HG02610 (cell line): ENCODE measurements around the gene PARP4.
"Not testable (repeated sequence)": the region's sequence is repeated elsewhere in the genome, so short reads cannot be mapped to it uniquely, and the experiment has no call there.

Source experiments
- ATAC-seq: cut with Tn5 transposase; IDR thresholded peaks from one replicate; pipeline ENCODE4 v1.9.1; 2021; ENCODE audit warnings: mild to moderate bottlenecking, moderate library complexity; ENCODE audit not compliant: unreplicated experiment

PARP4 gene

DNA sequence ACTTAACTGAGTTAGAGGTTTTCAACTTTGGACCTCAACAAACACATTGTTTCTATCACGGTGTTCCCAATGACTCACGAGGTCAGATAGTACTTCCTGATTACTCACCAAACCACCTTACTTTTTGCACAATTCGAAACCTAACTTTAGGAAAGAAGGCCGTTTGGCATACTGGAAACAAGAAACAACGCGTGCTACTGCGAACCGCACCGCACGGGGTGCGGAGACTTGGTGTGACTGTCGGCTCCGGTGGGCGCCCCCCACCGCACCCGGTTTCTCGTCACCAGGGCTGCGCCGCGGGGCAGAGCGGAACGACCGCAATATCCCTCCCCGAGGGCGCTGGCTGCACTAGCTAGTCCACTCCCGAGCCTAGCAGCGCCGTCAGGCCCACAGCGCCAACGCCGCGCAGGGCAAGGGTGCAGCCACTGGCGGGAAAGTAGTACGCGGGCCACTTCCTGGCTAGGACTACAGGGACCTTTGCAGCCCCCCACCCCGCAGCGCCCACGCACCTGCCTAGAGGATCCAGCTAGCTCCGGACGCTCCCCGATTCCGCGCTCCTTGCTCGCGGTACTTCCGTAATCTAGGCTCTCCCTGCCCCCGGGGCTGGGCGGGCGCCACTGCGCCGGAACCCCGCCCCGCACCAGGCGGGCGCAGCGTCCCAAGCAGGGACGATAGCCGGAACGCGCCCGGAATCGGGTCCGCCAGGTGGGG lies at the start of gene PARP4:
Gene PARP4 (minus strand): TSS at position 582 of the 711 bp plus-strand sequence. CDS start 9,002 bp downstream, outside the sequence.
- ATAC-seq: peak; percentile 82

DNA sequence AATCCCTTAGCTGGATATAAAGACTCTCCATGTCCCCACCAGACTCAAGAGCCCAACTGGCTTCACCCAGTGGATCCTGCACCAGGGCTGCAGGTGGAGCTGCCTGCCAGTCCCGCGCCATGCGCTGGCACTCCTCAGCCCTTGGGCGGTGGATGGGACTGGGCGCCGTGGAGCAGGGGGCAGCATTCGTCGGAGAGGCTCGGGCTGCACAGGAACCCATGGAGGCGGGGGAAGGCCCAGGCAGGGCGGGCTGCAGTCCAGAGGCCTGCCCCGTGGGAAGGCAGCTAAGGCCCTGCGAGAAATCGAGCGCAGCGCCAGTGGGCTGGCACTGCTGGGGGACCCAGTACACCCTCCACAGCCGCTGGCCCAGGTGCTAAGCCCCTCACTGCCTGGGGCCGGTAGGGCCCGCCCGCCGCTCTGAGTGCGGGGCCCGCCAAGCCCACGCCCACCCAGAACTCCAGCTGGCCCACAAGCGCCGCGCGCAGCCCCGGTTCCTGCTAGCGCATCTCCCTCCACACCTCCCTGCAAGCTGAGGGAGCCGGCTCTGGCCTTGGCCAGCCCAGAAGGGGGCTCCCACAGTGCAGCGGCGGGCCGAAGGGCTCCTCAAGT lies 48.1 kb upstream of the PARP4 start:
- not testable (repeated sequence) for ATAC-seq

DNA sequence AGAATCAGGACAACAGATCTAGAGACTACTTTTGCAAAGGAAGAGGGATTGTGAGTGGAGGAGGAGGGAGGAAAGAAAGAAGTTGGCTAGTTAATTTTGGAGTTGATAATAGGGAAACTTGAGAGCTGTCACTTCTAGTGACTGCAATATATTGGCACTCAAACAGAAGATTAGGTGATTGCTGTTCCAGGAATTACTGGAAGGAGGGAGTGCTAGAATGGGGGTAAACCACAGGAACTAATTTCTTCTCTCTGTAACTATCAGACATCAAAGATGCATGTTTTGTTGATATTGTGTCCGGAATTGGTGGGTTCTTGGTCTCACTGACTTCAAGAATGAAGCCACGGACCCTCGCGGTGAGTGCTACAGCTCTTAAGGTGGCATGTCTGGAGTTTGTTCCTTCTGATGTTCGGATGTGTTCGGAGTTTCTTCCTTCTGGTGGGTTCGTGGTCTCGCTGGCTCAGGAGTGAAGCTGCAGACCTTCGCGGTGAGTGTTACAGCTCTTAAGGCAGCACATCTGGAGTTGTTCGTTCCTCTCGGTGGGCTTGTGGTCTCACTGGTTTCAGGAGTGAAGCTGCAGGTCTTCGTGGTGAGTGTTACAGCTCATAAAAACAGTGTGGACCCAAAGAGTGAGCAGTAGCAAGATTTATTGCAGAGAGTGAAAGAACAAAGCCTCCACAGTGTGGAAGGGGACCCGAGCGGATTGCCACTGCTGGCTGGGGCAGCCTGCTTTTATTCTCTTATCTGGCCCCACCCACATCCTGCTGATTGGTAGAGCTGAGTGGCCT lies 47.0 kb upstream of the PARP4 start:
- not testable (repeated sequence) for ATAC-seq

DNA sequence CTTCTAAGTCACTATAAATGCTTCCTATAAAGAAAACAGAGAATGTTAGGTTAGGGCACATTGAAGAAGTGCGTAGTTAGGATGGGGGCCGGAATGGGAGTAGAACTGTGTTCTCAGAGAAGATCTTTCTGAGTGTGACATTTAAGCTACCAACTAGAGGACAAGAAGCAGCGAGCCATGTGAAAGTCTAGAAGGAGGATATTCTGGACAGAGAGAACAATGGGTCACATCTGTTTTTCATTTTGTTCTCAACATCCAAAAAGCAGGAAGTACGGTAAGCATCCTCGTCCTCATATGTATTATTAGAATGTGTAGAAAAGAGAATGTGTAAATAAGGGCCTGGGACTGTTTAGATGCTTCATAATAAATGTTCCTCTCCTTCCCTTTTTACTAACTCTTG lies 44.5 kb upstream of the PARP4 start:
- no peak for ATAC-seq

DNA sequence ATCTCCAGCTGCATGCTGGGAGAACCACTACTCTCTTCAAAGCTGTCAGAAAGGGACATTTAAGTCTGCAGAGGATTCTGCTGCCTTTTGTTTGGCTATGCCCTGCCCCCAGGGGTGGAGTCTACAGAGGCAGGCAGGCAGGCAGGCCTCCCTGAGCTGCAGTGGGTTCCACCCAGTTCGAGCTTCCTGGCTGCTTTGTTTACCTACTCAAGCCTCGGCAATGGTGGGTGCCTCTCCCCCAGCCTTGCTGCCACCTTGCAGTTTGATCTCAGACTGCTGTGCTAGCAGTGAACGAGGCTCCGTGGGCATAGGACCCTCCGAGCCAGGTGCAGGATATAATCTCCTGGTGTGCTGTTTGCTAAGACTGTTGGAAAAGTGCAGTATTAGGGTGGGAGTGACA lies 41.3 kb upstream of the PARP4 start:
- ATAC-seq: not testable (repeated sequence)

DNA sequence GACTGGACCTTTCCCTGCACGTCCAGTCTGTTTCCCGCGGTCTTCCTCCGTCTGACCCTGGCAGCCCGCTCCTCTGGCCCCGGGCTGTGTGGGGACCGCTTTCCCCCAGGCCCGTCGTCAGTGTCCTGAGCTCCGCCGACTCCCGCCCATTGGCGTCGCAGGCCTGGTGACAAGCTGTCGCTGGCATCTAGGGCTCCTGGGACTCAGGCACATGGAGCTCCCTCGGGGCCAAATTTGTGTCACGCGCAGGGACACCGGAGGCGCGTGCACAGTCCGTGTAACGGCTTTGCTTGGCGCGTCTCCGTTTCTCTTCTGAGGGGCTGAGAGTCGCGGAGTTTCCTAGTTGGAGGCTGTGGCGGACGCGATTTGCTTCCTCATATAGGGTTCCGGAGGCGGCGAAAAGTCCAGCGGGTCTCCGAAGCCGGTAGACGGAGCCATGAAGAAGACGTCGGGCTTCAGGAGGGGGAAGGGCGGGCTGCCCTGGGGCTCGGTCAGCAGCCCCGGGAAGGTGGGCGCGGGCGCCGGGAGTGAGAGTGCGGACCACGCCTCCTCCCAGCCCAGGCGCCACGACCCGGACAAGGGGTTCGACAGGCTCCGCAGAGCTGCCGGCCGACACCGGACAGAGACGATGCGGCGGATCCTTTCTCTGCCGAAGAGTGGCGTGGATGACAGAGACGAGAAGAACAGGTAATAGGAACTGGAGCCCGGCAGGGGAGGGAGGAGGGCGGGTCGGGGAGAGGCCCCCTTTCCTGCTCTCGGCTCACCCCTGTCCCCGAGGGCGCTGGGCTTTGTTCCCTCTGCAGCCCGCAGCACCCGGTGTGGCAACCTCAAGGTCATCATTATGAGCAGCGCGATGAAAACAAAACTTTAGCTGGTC lies 29.1 kb upstream of the PARP4 start:
- ATAC-seq: not testable (repeated sequence)

DNA sequence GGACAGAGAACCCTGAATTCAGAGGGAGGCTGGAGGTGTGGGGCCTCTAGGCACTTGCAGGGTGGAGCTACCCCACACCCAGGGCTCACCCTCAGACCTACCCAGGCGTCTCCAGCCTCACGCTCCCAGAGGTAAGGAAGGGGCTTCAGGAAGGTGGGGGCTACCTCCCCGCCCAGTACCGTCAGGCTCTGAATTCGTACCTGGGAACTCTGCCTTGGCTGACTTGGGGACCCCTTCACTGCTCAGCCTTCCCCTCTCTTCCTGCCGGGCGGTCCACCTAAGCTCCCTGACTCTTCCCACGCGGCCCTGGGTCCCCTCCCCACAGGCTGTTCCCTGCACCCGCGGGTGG lies 28.5 kb upstream of the PARP4 start:
- ATAC-seq: no peak

DNA sequence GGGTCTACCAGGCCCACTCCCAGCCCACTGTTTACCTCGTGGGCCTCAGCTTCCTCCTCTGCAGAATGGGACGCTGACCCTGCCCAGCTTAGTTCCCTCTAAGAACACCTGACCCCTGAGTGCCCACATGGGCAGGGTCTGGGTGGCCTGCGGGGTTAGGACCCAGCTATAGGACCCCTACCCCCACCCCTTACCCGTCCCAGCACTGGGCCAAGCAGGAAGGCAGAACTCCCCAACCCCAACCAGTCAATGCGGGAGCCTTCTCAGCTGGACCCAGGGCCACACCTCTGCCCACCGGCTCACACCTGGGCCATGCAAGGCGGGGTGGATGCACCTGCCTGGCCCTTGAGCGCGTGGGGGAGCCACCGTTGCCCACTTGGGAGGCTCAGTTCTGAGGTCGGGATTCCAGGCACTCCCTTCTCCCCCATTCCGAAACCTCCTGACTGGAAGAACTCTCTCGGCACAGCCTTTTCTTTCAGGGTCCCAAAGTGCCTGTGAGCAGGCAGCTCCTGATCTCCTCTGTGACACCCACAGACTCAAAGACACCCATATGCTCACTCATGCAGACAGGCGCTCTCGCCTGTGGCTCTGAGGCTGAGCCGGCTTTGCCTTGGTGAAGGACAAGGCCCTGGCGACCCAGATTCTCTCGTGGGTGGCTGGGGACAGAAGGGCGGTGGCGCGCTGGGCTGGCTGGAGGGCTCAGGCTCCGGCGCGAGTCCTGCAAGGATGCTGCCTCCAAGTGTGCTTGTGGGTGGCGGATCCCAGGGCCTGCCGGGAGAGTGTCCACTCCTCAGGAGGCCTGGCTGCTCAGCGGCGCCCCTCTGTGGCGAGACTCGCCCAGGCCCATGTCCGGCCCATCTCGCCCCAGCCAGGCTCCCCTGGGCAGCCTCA lies 27.9 kb upstream of the PARP4 start:
- ATAC-seq: no peak

DNA sequence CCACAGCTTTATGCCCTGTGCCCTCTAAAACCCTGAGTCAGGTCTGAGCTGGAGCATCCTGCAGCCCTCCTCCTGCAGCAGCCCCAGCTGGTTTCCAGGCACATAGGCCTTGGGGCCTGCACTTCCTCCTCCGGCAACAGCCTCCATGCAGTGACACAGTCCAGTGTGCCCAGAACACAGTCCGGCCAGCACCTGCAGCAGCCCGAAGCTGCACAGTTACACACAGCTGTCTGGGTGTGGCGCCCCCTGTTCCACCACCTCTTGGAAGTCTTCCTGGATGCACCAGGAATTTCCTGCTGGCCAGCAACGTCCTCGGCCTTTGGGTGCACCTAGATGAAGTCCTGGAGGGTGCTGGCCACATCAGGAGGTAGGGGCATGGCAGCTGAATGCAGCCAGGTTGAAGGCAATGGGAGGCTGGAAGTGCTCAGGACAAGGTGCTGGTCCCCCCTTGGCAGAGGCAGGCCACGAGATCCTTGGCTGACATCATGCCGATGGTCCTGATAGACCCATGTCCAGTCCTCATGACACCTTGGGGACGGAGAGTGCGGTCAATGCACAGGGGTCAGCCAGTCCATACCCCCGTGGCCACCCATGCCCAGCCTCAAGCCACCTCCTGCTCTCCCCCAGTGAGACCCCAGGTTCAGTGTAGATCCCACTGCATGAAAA lies 27.1 kb upstream of the PARP4 start:
- no peak for ATAC-seq

DNA sequence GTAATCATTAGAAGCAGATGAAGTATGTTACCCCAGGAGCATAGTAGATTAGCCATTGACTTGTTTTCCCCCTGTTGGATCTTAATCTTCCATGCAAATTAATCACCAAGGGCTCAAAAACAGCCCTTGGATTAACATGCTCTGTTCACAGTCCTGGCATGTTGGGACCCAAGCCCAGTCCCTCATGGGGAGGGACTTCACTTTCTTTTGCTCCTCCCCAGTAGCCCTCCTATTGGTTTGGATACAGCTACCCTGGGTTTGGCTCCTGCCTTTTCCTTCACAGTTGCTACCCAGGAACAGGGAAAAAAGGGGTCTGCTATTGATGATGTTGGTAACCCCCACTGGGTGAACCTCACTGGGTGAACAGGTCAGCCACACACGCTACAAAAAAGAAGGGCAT lies 16.9 kb upstream of the PARP4 start:
- ATAC-seq: no peak

DNA sequence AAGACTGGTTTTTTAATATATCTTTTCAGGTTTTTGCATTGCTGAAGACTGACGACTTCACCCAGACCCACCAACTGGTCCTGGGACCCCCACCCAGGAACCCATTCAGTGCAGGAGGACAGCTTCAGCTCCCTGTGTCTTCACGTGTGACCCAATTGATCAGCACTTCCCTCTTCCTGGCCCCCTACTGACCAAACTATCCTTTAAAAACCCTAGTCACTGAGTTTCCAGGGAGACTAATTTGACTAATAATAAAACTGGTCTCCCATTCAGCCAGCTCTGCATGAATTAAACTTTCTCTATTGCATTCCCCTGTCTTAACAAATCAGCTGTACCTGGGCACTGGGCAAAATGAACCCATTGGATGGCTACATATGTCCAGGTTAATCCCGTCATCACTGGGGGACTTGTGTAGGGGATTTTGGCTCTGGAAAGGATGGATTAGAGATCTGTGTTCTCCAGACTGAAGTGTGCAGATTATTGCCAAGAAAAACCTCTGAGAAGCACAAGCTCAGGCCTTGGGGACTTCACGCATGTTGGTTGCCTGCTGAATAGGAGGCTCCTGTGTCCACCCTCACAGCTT lies 16.3 kb upstream of the PARP4 start:
- ATAC-seq: no peak

DNA sequence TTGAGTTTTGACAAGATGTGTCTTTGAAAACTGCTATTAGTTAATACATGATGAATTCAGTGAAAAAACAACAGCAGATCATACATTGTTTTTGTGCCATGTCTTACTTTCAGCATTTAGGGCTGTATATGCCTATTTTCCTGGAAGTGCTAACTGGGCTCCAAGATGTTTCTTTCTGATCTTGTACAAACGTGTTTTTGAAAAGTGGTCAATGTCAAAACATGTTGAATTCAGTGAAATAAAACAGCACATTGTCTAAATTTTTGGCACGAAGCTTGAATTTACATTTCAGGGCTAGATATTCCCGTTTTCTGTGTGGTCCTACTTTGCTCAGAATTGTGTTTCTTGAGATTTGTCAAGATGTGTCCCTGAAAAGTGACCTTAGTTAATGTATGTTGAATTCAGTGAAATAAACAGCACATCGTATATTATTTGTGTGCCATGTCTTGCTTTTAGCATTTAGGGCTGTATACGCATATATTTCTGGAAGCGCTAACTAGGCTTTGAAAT lies 14.7 kb upstream of the PARP4 start:
- ATAC-seq: no peak

DNA sequence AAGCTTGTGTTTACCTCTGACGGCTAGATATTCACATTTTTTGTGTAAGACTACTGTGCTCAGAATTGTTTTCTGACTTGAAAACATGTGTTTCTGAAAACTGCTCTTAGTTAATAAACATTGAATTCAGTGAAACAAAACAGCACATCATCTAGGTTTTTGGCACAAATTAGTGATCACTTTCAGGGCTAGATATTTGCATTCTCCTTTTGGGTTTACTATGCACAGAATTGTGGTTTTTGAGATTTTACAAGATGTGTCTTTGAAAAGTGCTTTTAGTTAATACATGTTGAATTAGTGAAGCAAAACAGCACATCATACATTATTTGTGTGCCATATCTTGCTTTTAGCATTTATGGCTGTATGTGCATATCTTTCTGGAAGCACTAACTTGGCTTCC lies 8.2 kb upstream of the PARP4 start:
- ATAC-seq: no peak

DNA sequence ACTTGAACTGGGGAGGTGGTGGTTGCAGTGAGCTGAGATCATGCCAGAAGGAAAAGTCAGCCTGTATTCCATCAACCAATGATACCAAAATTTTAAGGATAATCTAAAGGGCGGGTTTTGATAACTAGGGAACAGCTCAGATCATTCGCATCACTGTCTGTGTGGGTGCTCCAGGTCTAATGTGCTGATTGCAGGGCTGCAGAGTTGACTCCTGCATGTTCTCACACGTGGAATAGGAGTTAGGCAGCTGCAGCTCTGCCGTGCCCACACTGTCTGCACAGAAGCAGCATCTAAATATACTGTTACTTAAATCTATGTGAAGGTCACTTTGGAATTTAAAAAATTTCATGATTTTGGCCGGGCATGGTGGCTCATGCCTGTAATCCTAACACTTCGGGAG lies 4.3 kb upstream of the PARP4 start:
- no peak for ATAC-seq

DNA sequence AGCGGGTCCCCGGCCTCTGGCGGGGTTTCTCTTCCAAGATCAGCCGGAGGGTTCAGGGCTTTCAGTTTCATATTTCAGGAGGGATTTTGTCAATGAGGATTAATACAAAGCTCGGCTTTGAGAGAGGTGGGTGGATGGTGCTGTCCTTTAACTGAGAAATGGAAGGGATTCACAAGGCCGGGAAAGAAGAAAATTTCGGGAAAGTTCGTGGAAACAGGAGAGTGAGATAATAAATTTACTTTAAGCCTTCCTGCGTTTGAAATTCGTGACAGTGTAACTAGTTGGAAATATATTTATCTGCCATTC lies 283 bp upstream of the PARP4 start:
- no peak for ATAC-seq

DNA sequence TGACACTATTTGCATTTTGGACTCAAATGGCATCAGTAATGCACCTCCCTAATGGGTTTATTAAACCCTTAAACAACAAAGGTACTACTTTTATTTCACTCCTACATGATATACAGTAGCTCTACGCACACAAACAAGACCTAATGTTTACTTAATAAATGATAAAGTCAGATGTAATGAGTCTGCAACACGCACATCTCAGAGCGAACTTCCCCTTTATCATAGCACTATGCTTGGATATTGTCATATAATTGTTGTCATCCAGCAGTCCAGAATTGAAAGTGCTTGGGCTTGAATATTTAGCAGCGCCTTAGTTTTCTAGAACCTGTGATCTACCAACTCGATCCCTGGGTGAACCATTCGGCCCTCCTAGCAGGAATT lies 772 bp downstream of the PARP4 start:
- ATAC-seq: peak; percentile 9

DNA sequence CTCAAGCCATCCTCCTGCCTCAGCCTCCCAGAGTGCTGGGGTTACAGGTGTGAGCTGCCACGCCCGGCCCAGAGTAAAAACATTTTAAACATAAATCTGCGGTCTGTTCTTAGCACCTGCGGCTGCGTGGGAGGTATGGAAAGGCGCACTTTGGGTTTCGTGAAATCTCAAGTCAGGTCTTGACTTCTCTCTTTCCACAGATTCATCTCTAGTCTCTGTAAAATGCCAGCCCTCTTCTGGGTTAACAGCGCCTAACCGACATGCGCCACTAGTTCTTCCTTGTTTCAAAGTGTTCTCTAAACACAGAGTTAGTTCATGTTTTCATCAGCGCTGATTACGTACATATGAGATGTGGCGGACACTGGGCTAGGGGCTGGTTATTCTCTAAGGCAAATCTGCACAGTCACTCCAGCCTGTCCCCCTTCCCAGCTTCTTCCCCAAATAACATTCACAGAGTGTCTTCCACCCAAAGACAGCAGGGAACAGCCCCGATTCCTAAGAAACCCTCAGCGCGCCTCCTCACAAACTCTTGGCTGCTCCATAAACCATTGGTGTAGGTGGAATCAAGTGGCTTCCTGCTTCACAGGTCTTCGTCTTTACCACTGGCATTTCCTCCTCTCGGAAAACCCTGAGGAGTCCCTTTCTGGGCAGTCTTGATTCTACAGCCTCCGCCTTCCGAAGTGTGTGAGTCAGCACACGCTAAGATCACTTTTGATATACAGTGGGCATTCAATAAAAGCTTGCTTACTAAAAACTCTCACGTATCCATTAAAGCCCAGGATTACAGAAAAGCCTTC lies 1.4 kb downstream of the PARP4 start:
- peak; percentile 28 for ATAC-seq

DNA sequence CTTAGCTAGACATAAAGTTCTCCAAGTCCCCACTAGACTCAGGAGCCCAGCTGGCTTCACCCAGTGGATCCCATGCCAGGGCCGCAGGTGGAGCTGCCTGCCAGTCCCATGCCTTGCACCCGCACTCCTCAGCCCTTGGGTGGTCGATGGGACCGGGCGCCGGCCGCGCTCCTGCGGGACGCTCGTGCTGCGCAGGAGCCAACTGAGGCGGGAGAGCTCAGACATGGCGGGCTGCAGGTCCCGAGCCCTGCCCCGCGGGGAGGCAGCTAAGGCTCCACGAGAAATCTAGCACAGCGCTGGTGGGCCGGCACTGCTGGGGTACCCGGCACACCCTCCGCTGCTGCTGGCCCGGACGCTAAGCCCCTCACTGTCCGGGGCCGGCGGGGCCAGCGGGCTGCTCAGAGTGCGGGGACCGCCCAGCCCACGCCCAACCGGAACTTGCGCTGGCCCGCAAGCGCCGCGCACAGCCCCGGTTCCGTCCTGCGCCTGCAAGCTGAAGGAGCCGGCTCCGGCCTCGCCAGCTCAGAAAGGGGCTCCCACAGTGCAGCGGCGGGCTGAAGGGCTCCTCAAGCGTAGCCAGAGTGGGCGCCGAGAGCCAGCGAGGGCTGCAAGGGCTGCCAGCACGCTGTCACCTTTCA lies 5.8 kb downstream of the PARP4 start:
- ATAC-seq: no peak
